PC-3 (cell line): ENCODE results near the gene RPL31. TPM values are rescaled to one million over a fixed set of nuclear protein-coding genes. Genes with fewer than 3 reads are reported as not detected.

ENCODE experiments used
- ATAC-seq: fragments of 200-7000 bp; cut with Tn5 transposase; 2 replicates; pipeline ENCODE4 v1.9.1; 2020; ENCODE audit warnings: mild to moderate bottlenecking, moderate library complexity
- BruUV-seq: library from RNA; stranded (reverse); fragments of 400-500 nt; replicated peaks from 2 replicates; lab custom pipeline; 2021; lab: Mats Ljungman, UMichigan
- CTCF ChIA-PET: fragments of 300-600 bp; sonication (Branson Sonifier 250); formaldehyde crosslinking; loops from one replicate; lab custom pipeline; 2022; ENCODE audit warnings: antibody characterized with exemption; lab: Charles Lee
- POLR2A ChIA-PET: fragments of 300-600 bp; sonication (Branson Sonifier 250); formaldehyde crosslinking; loops from one replicate; lab custom pipeline; 2022; ENCODE audit warnings: antibody characterized with exemption; ENCODE audit not compliant: unreplicated experiment; lab: Charles Lee
- DNase-seq: peaks from one replicate; pipeline ENCODE4 v3.0.0-alpha.2; 2015
- H2AFZ ChIP-seq: fragments of 300-600 bp; sonication (generic); 2 replicates; pipeline ENCODE4 v1.6.0; 2016; ENCODE audit warnings: antibody characterized with exemption, low read length
- H3F3A ChIP-seq: fragments of 300-600 bp; sonication (generic); one replicate; pipeline ENCODE4 v1.6.0; 2017; ENCODE audit warnings: antibody characterized with exemption, low read length, control low read depth, mild to moderate bottlenecking; ENCODE audit not compliant: unreplicated experiment
- H3K27ac ChIP-seq: fragments of 300-600 bp; sonication (generic); 2 replicates; pipeline ENCODE4 v1.5.1; 2016; ENCODE audit warnings: mild to moderate bottlenecking, low read length
- H3K27me3 ChIP-seq: fragments of 300-600 bp; sonication (generic); 2 replicates; pipeline ENCODE4 v1.6.1; 2016; ENCODE audit warnings: low read length, mixed read lengths
- H3K36me3 ChIP-seq: fragments of 300-600 bp; sonication (generic); 2 replicates; pipeline ENCODE4 v1.6.1; 2016; ENCODE audit warnings: low read depth, mixed run types, low read length, mixed read lengths
- H3K4me1 ChIP-seq: fragments of 300-600 bp; sonication (generic); 2 replicates; pipeline ENCODE4 v1.5.1; 2016; ENCODE audit warnings: low read length; ENCODE audit not compliant: insufficient read depth
- H3K4me2 ChIP-seq: fragments of 300-600 bp; sonication (generic); 2 replicates; pipeline ENCODE4 v1.6.0; 2016; ENCODE audit warnings: low read length
- H3K4me3 ChIP-seq: fragments of 300-600 bp; sonication (generic); 2 replicates; pipeline ENCODE4 v1.5.1; 2016; ENCODE audit warnings: mild to moderate bottlenecking, low read length, mixed read lengths
- H3K79me2 ChIP-seq: fragments of 300-600 bp; sonication (generic); 2 replicates; pipeline ENCODE4 v1.6.1; 2017; ENCODE audit warnings: low read length, mixed read lengths
- H3K9ac ChIP-seq: fragments of 300-600 bp; sonication (generic); 2 replicates; pipeline ENCODE4 v1.6.0; 2016; ENCODE audit warnings: mild to moderate bottlenecking, low read length
- H3K9me2 ChIP-seq: fragments of 300-600 bp; sonication (generic); replicated peaks from 2 replicates; pipeline ENCODE4 v1.6.1; 2016; ENCODE audit warnings: mixed run types, low read length, mixed read lengths
- H3K9me3 ChIP-seq: fragments of 300-600 bp; sonication (generic); 2 replicates; pipeline ENCODE4 v1.6.1; 2016; ENCODE audit warnings: low read length, mixed read lengths
- H4K20me1 ChIP-seq: fragments of 300-600 bp; sonication (generic); 2 replicates; pipeline ENCODE4 v1.6.1; 2016; ENCODE audit warnings: low read length, mixed read lengths
- CTCF ChIP-seq: fragments of 300-600 bp; sonication (generic); conservative IDR thresholded peaks from 2 replicates; pipeline ENCODE4 v1.5.1; 2017; ENCODE audit warnings: antibody characterized with exemption, low read depth, mild to moderate bottlenecking, low read length
- EZH2 ChIP-seq: fragments of 300-600 bp; sonication (generic); IDR thresholded peaks from one replicate; pipeline ENCODE4 v1.6.1; 2017; ENCODE audit warnings: antibody characterized with exemption, mild to moderate bottlenecking, low read length; ENCODE audit not compliant: unreplicated experiment
- EZH2phosphoT487 ChIP-seq: fragments of 300-600 bp; sonication (generic); IDR thresholded peaks from 2 replicates; pipeline ENCODE4 v1.6.1; 2018; ENCODE audit warnings: mild to moderate bottlenecking, antibody characterized with exemption, low read length, borderline replicate concordance
- intact Hi-C: fragments of 100-400 bp; cut with micrococcal nuclease; formaldehyde crosslinking; loops from 2 replicates; pipeline ENCODE4 v1.9.0; 2023
- total RNA-seq: library from RNA; depleted of rRNA; stranded (reverse); fragments of >200 nt; gene quantifications from 2 replicates; pipeline ENCODE4 v1.2.3, GENCODE V29; 2014

Gene RPL31
- total RNA-seq, 1 experiment from 2014 or later = 756 TPM

GRCh38 chr2:101025561-101025960, 23.5 kb downstream of the RPL31 start:
- no peaks in the 10 kb centered on the region for H3K4me1 ChIP-seq
- no peak for DNase-seq
- H3K4me3 ChIP-seq = no peak overlapping the region
- H3K4me2 ChIP-seq = no peak overlapping the region
- no peak overlapping the region for H3K27ac ChIP-seq
- ChIA-PET POLR2A (no interaction called here), CTCF (no interaction called here)
- H3F3A ChIP-seq = no peaks in the 10 kb centered on the region
- no TSS peak for BruUV-seq
- no peaks in the 10 kb centered on the region for H3K27me3 ChIP-seq
- TF ChIP-seq EZH2phosphoT487 = no peak
- TF ChIP-seq EZH2 = no peak
- no peak for TF ChIP-seq CTCF
- no peaks in the 10 kb centered on the region for H3K9me2 ChIP-seq
- peaks cover 40% of the 10 kb centered on the region for H3K36me3 ChIP-seq
- intact Hi-C loops = no loop called here
- H3K9ac ChIP-seq = no peak overlapping the region
- H3K79me2 ChIP-seq = no peaks in the 10 kb centered on the region
- no peaks in the 10 kb centered on the region for H4K20me1 ChIP-seq
- no peak for ATAC-seq
- no peak overlapping the region for H2AFZ ChIP-seq
- H3K9me3 ChIP-seq = no peaks in the 10 kb centered on the region

GRCh38 chr2:101026253-101026701, 24.2 kb downstream of the RPL31 start:
- Histone ChIP-seq H2AFZ (no peak overlapping the region), H4K20me1 (no peaks in the 10 kb centered on the region), H3K27me3 (no peaks in the 10 kb centered on the region), H3K4me1 (no peaks in the 10 kb centered on the region), H3K9me2 (no peaks in the 10 kb centered on the region), H3K9ac (no peak overlapping the region), H3K9me3 (no peaks in the 10 kb centered on the region), H3F3A (no peaks in the 10 kb centered on the region), H3K36me3 (peaks cover 35% of the 10 kb centered on the region), H3K79me2 (no peaks in the 10 kb centered on the region), H3K4me2 (no peak overlapping the region), H3K4me3 (no peak overlapping the region), H3K27ac (no peak overlapping the region)
- BruUV-seq = no TSS peak
- intact Hi-C loops = no loop called here
- ATAC-seq = no peak
- POLR2A ChIA-PET = no interaction called here
- TF ChIP-seq EZH2phosphoT487 (no peak), EZH2 (no peak), CTCF (no peak)
- no peak for DNase-seq
- CTCF ChIA-PET = no interaction called here

GRCh38 chr2:101026923-101027469, 24.9 kb downstream of the RPL31 start:
- Histone ChIP-seq H3K27ac (no peak overlapping the region), H3K9me3 (no peaks in the 10 kb centered on the region), H3K36me3 (peaks cover 36% of the 10 kb centered on the region), H3K9ac (no peak overlapping the region), H3K27me3 (no peaks in the 10 kb centered on the region), H3F3A (no peaks in the 10 kb centered on the region), H3K4me3 (no peak overlapping the region), H2AFZ (no peak overlapping the region), H3K9me2 (no peaks in the 10 kb centered on the region), H3K79me2 (no peaks in the 10 kb centered on the region), H3K4me2 (no peak overlapping the region), H4K20me1 (no peaks in the 10 kb centered on the region), H3K4me1 (no peaks in the 10 kb centered on the region)
- ATAC-seq (no peak), DNase-seq (no peak)
- CTCF ChIA-PET = interaction anchor here (0.6 kb wide), 1 partner anchor 15 kb away, joined by 3 read pairs; no protein-coding TSS in a partner anchor
- intact Hi-C loops = no loop called here
- POLR2A ChIA-PET = no interaction called here
- TF ChIP-seq CTCF = no peak
- no peak for TF ChIP-seq EZH2
- no peak for TF ChIP-seq EZH2phosphoT487
- BruUV-seq = no TSS peak
